GM21619 (cell line): Measurements from ENCODE around the gene ZNF423.

Source experiments
- ATAC-seq: cut with Tn5 transposase; IDR thresholded peaks from one replicate; pipeline ENCODE4 v1.9.1; 2021; ENCODE audit not compliant: unreplicated experiment

ZNF423 gene

GRCh38 chr16:49502136-49502881 lies 353.6 kb downstream of the ZNF423 start:
- ATAC-seq: no peak

- no peak for ATAC-seq
These were observed 355.9 kb downstream of the ZNF423 start for GRCh38 chr16:49499869-49500610.

- ATAC-seq: no peak
These were observed 356.5 kb downstream of the ZNF423 start for GRCh38 chr16:49499414-49499785.

- no peak for ATAC-seq
These were observed 357.1 kb downstream of the ZNF423 start for GRCh38 chr16:49498666-49499413.

GRCh38 chr16:49498264-49498663 lies 357.6 kb downstream of the ZNF423 start:
- ATAC-seq: no peak

GRCh38 chr16:49497466-49497865 lies 358.4 kb downstream of the ZNF423 start:
- no peak for ATAC-seq

- no peak for ATAC-seq
These were observed 359.3 kb downstream of the ZNF423 start for GRCh38 chr16:49496656-49497055.

GRCh38 chr16:49495596-49496355 lies 360.1 kb downstream of the ZNF423 start:
- ATAC-seq: no peak

- no peak for ATAC-seq
These were observed 360.9 kb downstream of the ZNF423 start for GRCh38 chr16:49494891-49495566.

- ATAC-seq: no peak
These were observed 361.4 kb downstream of the ZNF423 start for GRCh38 chr16:49494474-49494873.

GRCh38 chr16:49493836-49494235 lies 362.1 kb downstream of the ZNF423 start:
- no peak for ATAC-seq

GRCh38 chr16:49492896-49493626 lies 362.9 kb downstream of the ZNF423 start:
- ATAC-seq: no peak

GRCh38 chr16:49491771-49492761 lies 363.8 kb downstream of the ZNF423 start:
- ATAC-seq: no peak

- ATAC-seq: no peak
These were observed 364.7 kb downstream of the ZNF423 start for GRCh38 chr16:49491106-49491670.

GRCh38 chr16:49490321-49490705 lies 365.6 kb downstream of the ZNF423 start:
- ATAC-seq: no peak

- no peak for ATAC-seq
These were observed 366.1 kb downstream of the ZNF423 start for GRCh38 chr16:49489686-49490320.

- no peak for ATAC-seq
These were observed 367.0 kb downstream of the ZNF423 start for GRCh38 chr16:49488740-49489525.
